Measurements from ENCODE around the gene MICAL3.

- no peak for TF ChIP-seq CTCF (IDR thresholded peaks at IDR 0.05)
- no peak for TF ChIP-seq POLR2A (IDR thresholded peaks at IDR 0.05)
Measured at GRCh38 chr22:17761138-17761488, 263.2 kb downstream of the MICAL3 start.
